Kidney (tissue), 14 donors: ENCODE measurements around the gene PSMB10. TPM values are rescaled to one million over a fixed set of nuclear protein-coding genes. Genes with fewer than 3 reads are reported as not detected.
"Not testable (repeated sequence)": the region's sequence is repeated elsewhere in the genome, so short reads cannot be mapped to it uniquely, and the experiment has no call there.

Source experiments
- DNase-seq, 5 donors: peaks; one replicate each; pipeline ENCODE4 v3.0.0-alpha.2; 2013 to 2020
- FAIRE-seq: peaks from 2 replicates; lab custom pipeline; 2012; peaks lifted over from hg19 to GRCh38; lab: Jason Lieb, UNC
- H3K27ac ChIP-seq, 2 donors: one replicate each; pipeline ENCODE4 v1.7.0; 2013; ENCODE audit warnings: low read depth in 2 of 2, low read length in 2 of 2, inconsistent platforms in 1 of 2
- H3K27me3 ChIP-seq: one replicate; pipeline ENCODE4 v1.7.1; 2013; ENCODE audit warnings: low read length, inconsistent platforms; ENCODE audit not compliant: control insufficient read depth, insufficient read depth
- H3K36me3 ChIP-seq, 3 donors: one replicate each; pipeline versions ENCODE4 v1.7.0 to v1.7.1; 2013; ENCODE audit warnings: low read length in 3 of 3, control low read depth in 1 of 3, inconsistent platforms in 1 of 3; ENCODE audit not compliant: insufficient read depth in 3 of 3, control insufficient read depth in 2 of 3
- H3K4me1 ChIP-seq, 3 donors: one replicate each; pipeline versions ENCODE4 v1.7.0 to v1.7.1; 2013; ENCODE audit warnings: low read length in 3 of 3, inconsistent platforms in 1 of 3, low read depth in 1 of 3; ENCODE audit not compliant: control insufficient read depth in 2 of 3, insufficient read depth in 2 of 3
- H3K4me3 ChIP-seq, 3 donors: one replicate each; pipeline versions ENCODE4 v1.7.0 to v1.8.1; 2013; ENCODE audit warnings: low read length in 3 of 3, control low read depth in 1 of 3, inconsistent platforms in 1 of 3
- H3K9ac ChIP-seq, 3 donors: one replicate each; pipeline versions ENCODE4 v1.7.0 to v1.7.1; 2013; ENCODE audit warnings: low read length in 3 of 3, control low read depth in 1 of 3, inconsistent platforms in 1 of 3
- H3K9me3 ChIP-seq, 3 donors: one replicate each; pipeline versions ENCODE4 v1.7.0 to v1.7.1; 2013; ENCODE audit warnings: low read length in 3 of 3, control low read depth in 1 of 3, inconsistent platforms in 1 of 3; ENCODE audit not compliant: control insufficient read depth in 2 of 3, insufficient read depth in 1 of 3
- intact Hi-C: fragments of 100-400 bp; cut with DNase I; formaldehyde crosslinking; loops from one replicate; pipeline ENCODE4 v1.11.1; 2022
- polyA plus RNA-seq: library from polyadenylated mRNA; stranded (reverse); fragments of 350-450 nt; fragmentation: Illumina TruSeq; extraction: RNeasy Lipid Tissue Mini Kit (QIAGEN cat#74804); gene quantifications from one replicate; pipeline ENCODE4 v1.2.3, GENCODE V29; 2014; ENCODE audit warnings: low read depth, low replicate concordance; ENCODE audit not compliant: insufficient read depth
- total RNA-seq: library from RNA; stranded (reverse); fragmentation: NEBNext Ultra II Directional; extraction: Animal tissue kit (Norgen Biotek cat#: 25700); gene quantifications from one replicate; pipeline ENCODE4 v1.2.1, GENCODE V29; 2021
- TF ChIP-seq, protein P1 (sequence below): IDR thresholded peaks from 3 replicates; pipeline ENCODE4 v1.5.1; 2012; ENCODE audit warnings: mild to moderate bottlenecking, moderate library complexity, borderline replicate concordance; ENCODE audit not compliant: insufficient read depth; ENCODE audit errors: extremely low read depth
- donor health status: control.
- donor health status: control.
- donor health status: control.
- donor health status: control.
- donor health status: control.
- donor health status: DM: yes; HTN: yes; CAD: no.
- donor health status: Normal renal cell carcinoma (clear cell type).

The PSMB10 gene
- total and polyA plus RNA-seq, 2 donors from 2014 or later: 76.4 to 78.6 TPM

DNA sequence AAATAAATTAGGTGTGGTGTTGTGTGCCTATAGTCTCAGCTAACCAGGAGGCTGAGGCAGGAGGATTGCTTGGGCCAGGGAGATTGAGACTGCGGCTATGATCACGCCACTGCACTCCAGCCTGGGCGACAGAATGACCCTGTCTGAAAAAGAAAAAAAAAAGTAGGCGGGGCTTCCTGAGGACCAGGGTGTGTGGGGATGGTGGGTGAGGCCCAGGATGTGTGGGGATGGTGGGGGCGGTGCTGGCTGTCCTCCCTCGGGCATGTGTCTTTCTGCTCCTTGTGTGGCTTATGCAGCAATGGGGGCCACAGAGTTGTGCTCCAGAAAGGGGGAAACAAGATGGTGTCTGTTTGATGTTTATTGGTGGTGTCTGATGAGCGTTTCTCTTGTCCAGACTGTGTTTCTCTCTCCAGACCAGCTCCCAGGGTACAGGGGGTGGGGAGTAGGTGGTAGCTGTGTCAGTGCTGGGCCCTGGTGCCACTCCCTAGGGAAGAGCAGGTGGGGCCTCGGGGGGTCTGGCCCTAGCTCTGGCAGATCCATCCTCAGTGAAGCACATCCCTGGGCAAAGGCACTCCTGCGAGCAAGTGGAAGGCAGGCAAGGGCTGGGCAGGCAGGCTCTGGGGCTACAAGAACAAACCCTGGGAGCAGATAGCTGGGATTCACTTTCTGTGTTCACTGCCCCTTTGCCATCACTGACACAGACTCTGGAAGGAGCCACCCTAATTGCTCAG, 5.0 kb upstream of the PSMB10 start:
- H3K36me3 ChIP-seq: peaks cover 0 to 25% (median 2%) of the 10 kb centered on the region in 3 donors
- H3K4me1 ChIP-seq: peaks cover 0 to 15% (median 6%) of the 10 kb centered on the region in 3 donors
- H3K27me3 ChIP-seq: no peaks in the 10 kb centered on the region
- intact Hi-C loops: no loop called here
- no peak overlapping the region for H3K27ac ChIP-seq
- DNase-seq (no peak), FAIRE-seq (no peak)
- H3K4me3 ChIP-seq: no peak overlapping the region
- H3K9me3 ChIP-seq: no peaks in the 10 kb centered on the region
- H3K9ac ChIP-seq: no peak overlapping the region
- TF ChIP-seq, protein P1, sequence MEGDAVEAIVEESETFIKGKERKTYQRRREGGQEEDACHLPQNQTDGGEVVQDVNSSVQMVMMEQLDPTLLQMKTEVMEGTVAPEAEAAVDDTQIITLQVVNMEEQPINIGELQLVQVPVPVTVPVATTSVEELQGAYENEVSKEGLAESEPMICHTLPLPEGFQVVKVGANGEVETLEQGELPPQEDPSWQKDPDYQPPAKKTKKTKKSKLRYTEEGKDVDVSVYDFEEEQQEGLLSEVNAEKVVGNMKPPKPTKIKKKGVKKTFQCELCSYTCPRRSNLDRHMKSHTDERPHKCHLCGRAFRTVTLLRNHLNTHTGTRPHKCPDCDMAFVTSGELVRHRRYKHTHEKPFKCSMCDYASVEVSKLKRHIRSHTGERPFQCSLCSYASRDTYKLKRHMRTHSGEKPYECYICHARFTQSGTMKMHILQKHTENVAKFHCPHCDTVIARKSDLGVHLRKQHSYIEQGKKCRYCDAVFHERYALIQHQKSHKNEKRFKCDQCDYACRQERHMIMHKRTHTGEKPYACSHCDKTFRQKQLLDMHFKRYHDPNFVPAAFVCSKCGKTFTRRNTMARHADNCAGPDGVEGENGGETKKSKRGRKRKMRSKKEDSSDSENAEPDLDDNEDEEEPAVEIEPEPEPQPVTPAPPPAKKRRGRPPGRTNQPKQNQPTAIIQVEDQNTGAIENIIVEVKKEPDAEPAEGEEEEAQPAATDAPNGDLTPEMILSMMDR: no peak

DNA sequence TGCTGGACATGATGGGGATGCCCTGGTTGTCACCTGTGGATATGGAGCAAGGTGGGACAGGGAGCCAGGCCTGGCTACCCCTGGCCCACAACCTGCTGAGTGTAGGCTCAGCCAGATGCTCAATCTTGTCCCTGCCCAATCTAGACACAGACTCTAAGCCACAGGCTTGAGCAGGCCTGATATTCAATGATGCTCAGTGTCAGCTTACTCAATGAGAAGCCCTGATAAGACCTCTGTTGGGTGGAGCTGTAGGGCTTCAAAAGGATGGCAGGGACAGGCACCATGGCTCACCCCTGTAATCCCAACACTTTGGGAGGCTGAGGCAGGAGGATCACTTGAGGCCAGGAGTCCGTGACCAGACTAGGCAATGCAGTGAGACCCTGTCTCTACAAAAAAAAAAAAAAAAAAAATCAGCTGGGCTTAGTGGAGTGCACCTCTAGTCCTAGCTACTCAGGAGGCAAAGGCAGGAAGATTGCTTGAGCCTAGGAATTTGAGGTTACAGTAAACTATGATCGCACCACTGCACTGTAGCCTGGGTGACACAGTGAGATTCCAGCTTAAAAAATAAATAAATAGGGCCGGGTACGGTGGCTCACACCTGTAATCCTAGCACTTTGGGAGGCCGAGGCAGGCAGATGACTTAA, 3.9 kb upstream of the PSMB10 start:
- peaks cover 0 to 14% (median 0%) of the 10 kb centered on the region in 3 donors for H3K36me3 ChIP-seq
- no peak overlapping the region for H3K27ac ChIP-seq
- DNase-seq: no peak
- FAIRE-seq: no peak
- intact Hi-C loops: no loop called here
- no peak overlapping the region for H3K4me3 ChIP-seq
- no peaks in the 10 kb centered on the region for H3K27me3 ChIP-seq
- no peaks in the 10 kb centered on the region for H3K9me3 ChIP-seq
- H3K9ac ChIP-seq: no peak overlapping the region
- TF ChIP-seq, protein P1: no peak
- peaks cover 0 to 15% (median 6%) of the 10 kb centered on the region in 3 donors for H3K4me1 ChIP-seq

DNA sequence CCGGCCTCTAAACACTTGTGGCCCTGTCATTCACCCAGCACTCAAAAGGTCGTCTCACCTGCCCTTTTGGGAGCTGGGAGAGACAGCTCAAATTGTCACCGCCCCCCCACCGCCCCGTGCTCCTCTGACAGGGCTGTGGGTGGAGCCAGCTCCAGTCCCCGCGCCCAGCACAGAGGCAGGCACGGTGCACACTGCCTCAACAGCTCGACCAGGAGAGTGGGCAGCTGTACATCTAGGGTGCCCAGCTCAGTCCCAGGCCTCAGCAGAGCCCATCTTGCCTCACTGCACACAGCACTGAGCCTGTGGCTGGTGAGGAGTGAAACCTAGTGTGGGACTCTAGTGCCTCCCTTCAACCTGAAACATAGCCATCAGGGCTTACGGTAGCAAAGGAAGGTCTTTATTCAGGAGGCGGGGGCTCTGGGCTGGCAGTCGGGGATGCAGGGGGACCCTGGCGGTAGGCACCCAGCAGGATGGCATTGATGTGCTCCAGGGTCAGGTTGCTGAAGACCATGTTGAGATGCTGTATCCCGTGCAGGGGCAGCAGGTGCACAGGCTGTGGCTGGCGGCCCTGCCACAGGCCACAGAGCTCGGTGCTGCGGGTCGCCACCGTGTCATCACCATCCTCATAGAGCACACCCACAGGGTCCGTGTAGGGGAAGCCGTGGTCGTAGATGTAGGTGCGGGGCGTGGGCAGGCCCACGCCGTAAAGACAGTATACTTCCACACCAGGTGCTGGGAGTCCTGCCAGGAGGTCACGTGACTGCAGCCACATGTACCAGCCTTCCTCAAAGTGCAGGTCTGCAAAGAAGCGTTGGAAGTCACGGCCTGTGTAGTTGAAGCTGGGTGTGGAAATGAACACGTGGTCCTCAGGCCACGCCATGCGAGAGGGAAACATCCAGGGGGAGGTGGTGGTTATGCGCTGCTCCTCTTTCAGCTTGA, 3.1 kb upstream of the PSMB10 start:
- no peaks in the 10 kb centered on the region for H3K27me3 ChIP-seq
- H3K27ac ChIP-seq: no peak overlapping the region
- TF ChIP-seq, protein P1: no peak
- DNase-seq (no peak), FAIRE-seq (no peak)
- H3K4me3 ChIP-seq: no peak overlapping the region
- H3K9me3 ChIP-seq: no peaks in the 10 kb centered on the region
- intact Hi-C loops: no loop called here
- peaks cover 0 to 22% (median 10%) of the 10 kb centered on the region in 3 donors for H3K4me1 ChIP-seq
- H3K36me3 ChIP-seq: peaks cover 0 to 10% (median 0%) of the 10 kb centered on the region in 3 donors
- H3K9ac ChIP-seq: no peak overlapping the region

DNA sequence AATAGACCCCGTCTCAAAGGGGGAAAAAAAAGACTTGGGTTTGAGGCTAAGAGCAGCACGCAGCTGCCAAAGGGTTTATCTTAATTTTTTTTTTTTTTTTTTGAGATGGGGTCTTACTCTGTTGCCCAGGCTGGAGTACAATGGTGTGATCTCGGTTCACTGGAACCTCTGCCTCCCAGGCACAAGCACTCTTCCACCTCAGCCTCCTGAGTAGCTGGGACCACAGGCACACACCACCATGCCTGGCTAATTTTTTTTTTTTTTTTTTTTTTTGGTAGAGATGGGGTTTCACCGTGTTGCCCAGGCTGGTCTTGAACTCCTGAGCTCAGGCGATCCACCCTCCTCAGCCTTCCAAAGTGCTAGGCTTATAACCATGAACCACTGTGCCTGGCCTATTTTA, 1.1 kb upstream of the PSMB10 start:
- H3K36me3 ChIP-seq, H3K9me3 ChIP-seq, H3K27me3 ChIP-seq, intact Hi-C loops, H3K4me3 ChIP-seq, DNase-seq, H3K27ac ChIP-seq, H3K9ac ChIP-seq, FAIRE-seq: not testable (repeated sequence)
- peaks cover 0 to 25% (median 11%) of the 10 kb centered on the region in 3 donors for H3K4me1 ChIP-seq
